ENCODE measurements around the gene KIAA0513.

DNA sequence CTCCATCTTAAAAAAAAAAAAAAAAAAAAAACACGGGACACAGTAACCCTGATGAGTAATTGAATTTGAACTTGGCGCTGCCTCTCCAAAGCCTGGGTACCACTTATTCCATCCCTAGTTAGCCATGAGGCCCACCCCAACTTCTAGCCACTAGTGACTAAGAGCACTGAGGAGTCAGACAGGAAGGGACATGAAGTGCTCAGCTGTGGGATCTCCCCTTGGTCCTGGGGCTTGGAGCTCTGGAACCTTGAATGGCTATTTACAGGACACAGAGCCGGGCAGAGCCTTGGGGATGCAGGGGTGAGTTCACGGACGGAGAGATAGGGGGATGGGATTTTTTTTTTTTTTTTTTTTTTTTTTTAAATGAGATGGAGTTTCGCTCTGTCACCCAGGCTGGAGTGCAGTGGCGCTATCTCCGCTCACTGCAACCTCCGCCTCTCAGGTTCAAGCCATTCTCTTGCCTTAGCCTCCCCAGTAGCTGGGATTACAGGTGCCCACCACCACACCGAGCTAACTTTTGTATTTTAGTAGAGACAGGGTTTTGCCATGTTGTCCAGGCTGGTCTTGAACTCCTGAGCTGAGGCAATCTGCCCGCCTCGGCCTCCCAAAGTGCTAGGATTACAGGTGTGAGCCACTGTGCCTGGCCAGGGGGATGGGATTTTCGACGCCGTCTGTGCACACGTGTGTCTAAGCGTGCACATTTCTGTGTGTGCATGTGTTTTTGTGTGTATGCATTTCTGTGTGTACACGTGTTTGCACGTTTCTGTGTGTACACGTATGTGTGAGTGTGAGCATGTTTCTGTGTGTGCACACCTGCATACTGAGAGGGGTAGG is 105.1 kb downstream of the KIAA0513 start:
- TF ChIP-seq, protein P1, sequence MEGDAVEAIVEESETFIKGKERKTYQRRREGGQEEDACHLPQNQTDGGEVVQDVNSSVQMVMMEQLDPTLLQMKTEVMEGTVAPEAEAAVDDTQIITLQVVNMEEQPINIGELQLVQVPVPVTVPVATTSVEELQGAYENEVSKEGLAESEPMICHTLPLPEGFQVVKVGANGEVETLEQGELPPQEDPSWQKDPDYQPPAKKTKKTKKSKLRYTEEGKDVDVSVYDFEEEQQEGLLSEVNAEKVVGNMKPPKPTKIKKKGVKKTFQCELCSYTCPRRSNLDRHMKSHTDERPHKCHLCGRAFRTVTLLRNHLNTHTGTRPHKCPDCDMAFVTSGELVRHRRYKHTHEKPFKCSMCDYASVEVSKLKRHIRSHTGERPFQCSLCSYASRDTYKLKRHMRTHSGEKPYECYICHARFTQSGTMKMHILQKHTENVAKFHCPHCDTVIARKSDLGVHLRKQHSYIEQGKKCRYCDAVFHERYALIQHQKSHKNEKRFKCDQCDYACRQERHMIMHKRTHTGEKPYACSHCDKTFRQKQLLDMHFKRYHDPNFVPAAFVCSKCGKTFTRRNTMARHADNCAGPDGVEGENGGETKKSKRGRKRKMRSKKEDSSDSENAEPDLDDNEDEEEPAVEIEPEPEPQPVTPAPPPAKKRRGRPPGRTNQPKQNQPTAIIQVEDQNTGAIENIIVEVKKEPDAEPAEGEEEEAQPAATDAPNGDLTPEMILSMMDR (IDR thresholded peaks at IDR 0.05) = no peak
- TF ChIP-seq, protein P2, sequence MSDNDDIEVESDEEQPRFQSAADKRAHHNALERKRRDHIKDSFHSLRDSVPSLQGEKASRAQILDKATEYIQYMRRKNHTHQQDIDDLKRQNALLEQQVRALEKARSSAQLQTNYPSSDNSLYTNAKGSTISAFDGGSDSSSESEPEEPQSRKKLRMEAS (CRISPR knock-in tag; IDR thresholded peaks at IDR 0.05) = no peak
- TF ChIP-seq JUN (CRISPR knock-in tag; IDR thresholded peaks at IDR 0.05) = no peak
- no peak for TF ChIP-seq PRRX2 (CRISPR knock-in tag; IDR thresholded peaks at IDR 0.05)
- no peak for TF ChIP-seq ZNF121 (CRISPR knock-in tag; IDR thresholded peaks at IDR 0.05)
- TF ChIP-seq, protein P3, sequence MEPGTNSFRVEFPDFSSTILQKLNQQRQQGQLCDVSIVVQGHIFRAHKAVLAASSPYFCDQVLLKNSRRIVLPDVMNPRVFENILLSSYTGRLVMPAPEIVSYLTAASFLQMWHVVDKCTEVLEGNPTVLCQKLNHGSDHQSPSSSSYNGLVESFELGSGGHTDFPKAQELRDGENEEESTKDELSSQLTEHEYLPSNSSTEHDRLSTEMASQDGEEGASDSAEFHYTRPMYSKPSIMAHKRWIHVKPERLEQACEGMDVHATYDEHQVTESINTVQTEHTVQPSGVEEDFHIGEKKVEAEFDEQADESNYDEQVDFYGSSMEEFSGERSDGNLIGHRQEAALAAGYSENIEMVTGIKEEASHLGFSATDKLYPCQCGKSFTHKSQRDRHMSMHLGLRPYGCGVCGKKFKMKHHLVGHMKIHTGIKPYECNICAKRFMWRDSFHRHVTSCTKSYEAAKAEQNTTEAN (CRISPR knock-in tag; IDR thresholded peaks at IDR 0.05) = no peak
- no peak for TF ChIP-seq ZNF423 (CRISPR knock-in tag; IDR thresholded peaks at IDR 0.05)

Data from WTC11 (cell line).